ENCODE results near the gene SVEP1.
A peak's percentile ranks its signal among the peaks of the same experiment; 100 is the strongest.
"Not testable (repeated sequence)": the region's sequence is repeated elsewhere in the genome, so short reads cannot be mapped to it uniquely, and the experiment has no call there.

The SVEP1 gene

GRCh38 chr9:110444911-110445310 is 134.6 kb downstream of the SVEP1 start:
- DNase-seq (ENCODE audit: low spot score): no peak

DNA sequence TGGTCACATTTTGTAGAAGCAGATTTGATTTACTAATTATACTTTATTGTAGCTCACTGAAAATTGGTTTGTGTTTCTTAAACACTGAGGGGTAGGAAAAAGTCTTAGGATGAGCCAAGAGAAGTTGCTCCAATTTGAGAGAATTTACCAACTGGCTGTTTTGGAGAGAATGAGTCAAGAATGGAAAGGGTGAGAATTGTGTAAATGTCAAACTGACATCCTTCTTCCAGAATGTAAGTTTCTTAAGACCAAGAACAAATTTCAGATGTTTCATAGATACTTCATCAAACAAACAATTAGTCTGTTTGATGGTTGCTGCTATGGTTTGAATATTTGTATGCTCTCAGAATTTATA is 135.7 kb downstream of the SVEP1 start:
- DNase-seq (ENCODE audit: low spot score): no peak

DNA sequence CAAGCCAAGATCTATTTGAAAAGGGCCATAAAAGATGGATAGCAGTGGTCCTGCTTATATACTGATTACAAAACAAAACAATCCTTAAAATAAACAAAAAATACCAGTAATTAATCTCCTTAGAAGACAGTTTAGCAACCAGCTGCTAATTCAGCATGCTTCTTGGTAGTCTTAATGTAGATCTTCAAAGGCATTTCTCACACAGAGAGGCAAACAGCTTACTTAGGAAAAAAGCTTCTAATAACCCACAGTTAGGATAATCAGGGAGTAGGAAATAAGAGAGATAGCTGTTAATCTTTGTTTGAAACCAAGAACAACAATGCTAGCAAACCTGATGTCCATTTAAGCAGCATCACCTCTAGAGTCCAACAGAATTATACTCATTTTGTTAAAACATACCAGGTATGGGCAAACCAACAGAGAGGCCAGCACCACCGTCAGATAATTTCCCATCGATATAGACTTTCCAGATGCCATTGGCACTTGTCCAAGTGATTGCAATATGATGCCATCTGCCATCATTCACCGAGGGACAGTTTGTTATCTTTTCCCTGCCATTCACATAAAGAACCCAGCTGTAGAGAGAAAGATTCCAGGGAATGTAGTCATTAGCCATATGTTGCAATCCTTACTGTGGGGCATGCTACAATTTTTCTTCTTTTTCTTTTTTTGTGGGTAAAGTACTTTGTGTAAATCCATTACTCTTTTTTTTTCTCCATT is 136.2 kb downstream of the SVEP1 start:
- DNase-seq (ENCODE audit: low spot score): no peak

DNA sequence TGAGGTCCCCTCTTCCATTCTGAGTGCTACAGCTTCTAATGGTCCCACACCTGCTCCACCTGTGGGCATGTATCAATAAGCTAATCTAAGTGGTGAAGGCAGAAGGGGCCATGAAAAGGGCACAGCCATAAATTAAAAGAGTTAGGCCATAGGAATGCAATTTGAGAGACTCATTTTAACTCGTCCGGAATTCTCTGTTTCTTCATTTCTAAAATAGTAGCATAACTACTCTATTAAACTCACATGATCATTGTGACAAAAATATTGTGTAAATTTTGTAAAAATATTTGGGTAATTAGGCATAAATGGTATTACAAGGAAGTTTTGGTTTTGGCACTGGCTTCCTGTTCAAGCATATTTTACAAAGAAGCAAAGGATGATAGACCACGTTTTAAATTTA is 138.7 kb downstream of the SVEP1 start:
- DNase-seq (ENCODE audit: low spot score): no peak

- DNase-seq (ENCODE audit: low spot score): no peak
These were observed 139.4 kb downstream of the SVEP1 start for GRCh38 chr9:110440172-110440571.

- DNase-seq (ENCODE audit: low spot score): no peak
These were observed 147.3 kb downstream of the SVEP1 start for GRCh38 chr9:110432253-110432652.

DNA sequence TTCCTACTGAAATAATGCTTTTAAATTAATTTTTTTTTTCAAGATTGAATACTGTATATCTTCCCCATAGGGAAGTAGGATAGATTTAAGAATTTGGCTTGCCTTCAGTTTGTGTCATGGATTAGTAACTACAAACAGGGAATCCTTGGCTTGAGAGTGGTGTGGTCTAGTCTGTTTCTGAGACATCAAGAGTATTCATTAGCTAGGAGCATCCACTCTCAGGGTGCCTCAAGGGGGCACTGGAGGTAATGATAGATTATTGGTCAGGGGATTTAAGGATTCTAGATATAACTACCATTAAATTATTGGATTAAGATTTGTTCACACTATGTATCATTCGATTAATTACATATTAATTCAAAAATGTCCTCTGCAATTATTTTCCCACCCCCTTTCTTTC is 150.1 kb downstream of the SVEP1 start:
- no peak for DNase-seq (ENCODE audit: low spot score)

GRCh38 chr9:110427497-110428104 is 151.9 kb downstream of the SVEP1 start:
- no peak for DNase-seq (ENCODE audit: low spot score)

DNA sequence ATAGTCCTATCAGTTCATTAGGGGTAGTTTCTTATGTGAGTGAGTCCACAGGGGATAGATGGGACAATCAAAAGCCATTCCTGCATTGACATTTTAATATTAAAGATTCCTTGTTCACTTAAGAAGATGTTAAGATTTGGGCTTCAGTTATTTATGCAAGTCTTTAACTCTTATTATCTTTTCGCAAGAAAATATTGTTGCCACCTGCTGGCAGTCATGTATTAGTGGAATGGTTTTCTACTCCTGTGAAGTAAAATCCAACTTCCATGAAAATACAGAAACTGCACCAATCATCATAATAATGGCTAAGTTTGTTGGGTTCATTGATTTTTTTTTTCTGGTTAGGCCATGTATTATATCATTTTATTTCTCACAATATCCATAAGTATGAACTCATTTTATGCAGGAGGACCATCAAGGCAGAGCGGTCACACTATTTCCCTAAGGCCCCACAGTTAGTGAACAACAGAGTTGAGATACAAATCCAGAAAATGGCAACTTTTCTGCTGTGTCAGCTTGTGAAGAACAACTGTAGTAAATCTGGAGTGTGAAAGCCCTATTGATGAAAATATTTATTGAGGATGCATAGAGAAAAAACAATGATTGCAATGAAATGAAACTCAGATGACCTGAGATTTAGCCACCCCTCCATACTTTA is 153.4 kb downstream of the SVEP1 start:
- DNase-seq (ENCODE audit: low spot score): peak; percentile 48

DNA sequence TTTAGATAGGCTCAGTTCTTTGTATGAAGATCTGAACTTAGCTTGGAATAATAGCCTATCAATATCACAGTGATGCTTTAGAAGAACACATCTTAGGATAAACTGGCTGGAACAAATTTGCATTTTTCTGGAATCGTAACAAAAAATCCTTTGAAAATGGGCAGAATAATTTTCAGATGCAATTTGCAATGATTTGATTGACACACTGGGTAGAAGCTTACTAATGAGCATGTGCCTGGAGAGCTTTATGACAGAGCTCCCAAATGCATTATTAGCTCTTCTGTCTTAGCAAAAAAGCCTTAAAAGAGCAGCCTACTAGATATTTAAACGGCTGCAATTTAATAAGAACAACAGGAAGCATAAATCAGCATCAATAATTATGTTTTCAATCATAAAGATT is 165.1 kb downstream of the SVEP1 start:
- no peak for DNase-seq (ENCODE audit: low spot score)

- DNase-seq (ENCODE audit: low spot score): no peak
These were observed 168.6 kb downstream of the SVEP1 start for GRCh38 chr9:110410961-110411360.

DNA sequence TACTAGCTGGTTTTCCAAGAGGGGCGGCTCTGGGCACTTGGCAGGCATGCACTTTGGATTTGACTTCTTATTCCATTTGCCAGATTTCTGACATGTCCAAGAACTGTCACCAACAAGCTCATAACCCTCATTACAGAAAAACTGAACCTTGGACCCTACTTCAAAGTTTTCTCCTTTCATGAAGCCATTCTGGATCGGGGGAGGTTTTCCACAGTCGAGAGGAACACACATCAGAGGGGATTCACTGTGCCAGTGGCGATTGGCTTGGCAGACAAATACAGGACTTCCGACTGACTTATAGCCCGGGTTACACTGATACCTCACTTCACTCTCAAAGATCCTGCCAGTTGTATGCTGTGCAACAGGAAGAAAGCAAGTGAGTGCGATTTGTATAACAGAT is 170.9 kb downstream of the SVEP1 start:
- no peak for DNase-seq (ENCODE audit: low spot score)

- no peak for DNase-seq (ENCODE audit: low spot score)
These were observed 173.6 kb downstream of the SVEP1 start for GRCh38 chr9:110405858-110406443.

DNA sequence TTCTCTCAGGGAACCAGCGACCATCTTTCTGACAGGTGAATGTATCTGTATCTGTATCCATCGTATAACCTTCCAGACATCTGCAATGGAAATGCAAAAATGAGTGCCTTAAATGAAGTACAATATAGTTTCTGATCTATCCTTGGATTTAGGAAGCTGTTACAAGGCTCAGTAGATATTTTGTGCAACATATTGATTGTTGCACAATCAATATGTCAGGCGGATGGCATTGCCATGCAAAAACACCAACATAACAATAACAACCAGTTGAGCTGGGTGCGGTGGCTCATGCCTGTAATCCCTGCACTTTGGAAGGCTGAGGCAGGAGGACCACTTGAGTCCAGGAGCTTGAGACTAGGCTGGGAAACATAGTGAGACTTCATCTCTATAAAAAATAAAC is 175.1 kb downstream of the SVEP1 start:
- DNase-seq (ENCODE audit: low spot score): no peak

DNA sequence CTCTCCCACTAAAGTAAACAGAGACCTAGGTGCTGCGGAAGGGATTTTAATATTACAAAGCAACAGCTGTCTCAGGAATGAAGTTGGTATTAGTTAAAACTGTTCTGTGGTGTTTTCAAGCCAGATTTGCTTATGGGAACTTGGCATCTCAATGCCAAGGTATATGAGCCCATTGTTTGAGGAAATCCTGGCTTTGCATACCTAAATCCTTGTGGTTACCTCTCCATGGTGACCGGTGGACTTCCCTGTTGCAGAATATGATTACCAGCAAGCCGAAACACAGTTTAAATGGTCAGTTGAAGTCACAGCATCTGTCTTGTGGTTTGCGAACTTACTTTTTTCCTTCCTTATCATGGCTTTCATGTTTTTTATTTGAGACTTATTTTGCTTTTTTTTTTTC is 179.6 kb downstream of the SVEP1 start:
- no peak for DNase-seq (ENCODE audit: low spot score)

DNA sequence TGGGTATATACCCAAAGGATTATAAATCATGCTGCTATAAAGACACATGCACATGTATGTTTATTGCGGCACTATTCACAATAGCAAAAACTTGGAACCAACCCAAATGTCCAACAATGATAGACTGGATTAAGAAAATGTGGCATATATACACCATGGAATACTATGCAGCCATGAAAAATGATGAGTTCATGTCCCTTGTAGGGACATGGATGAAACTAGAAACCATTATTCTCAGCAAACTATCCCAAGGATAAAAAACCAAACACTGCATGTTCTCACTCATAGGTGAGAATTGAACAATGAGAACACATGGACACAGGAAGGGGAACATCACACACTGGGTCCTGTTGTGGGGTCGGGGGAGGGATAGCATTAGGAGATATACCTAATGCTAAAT is 180.5 kb downstream of the SVEP1 start:
- not testable (repeated sequence) for DNase-seq (ENCODE audit: low spot score)

GRCh38 chr9:110391826-110392485 is 187.6 kb downstream of the SVEP1 start:
- no peak for DNase-seq (ENCODE audit: low spot score)

DNA sequence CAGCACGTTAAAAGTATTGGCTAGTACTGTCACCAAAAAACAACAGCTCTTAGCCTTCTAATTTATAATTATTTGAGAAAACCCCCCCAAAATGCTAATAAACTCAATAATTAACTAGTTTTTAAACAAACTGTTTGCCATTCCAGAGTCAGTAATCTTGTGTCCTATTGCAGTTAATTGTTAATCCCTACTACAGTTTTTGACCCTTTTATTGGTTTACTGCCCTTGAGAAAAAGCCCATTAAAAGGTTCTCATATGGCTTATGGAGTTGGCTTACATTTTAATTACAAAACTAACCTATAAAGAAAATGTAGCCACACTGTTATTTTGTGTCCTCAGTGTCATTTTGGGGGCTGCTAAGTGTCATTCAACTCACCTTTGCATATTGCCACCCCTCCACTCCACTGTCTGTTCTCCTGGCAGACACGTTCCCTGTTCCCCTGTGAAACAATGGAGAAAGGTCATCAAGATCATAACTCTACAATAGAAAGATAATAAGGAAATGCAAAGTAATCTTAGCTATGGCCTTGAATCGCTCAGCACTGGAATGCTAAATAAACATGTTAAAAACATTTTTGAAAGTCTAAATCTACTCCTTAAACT is 190.3 kb downstream of the SVEP1 start:
- DNase-seq (ENCODE audit: low spot score): no peak

GRCh38 chr9:110383491-110383890 is 196.1 kb downstream of the SVEP1 start:
- DNase-seq (ENCODE audit: low spot score): no peak

DNA sequence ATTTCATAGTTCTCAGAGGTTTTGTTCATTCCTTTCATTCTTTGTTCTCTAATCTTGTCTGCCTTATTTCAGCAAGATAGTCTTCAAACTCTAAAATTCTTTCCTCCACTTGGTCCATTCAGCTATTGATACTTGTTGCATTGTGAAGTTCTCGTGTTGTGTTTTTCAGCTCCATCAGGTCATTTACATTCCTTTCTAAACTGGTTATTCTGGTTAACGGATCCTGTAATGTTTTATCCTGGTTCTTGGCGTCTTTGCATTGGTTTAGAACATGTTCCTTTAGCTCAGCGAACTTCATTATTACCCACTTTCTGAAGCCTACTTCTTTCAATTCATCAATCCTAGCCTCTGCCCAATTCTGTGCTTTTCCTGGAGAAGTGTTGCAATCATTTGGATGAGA is 196.8 kb downstream of the SVEP1 start:
- DNase-seq (ENCODE audit: low spot score): no peak

DNA sequence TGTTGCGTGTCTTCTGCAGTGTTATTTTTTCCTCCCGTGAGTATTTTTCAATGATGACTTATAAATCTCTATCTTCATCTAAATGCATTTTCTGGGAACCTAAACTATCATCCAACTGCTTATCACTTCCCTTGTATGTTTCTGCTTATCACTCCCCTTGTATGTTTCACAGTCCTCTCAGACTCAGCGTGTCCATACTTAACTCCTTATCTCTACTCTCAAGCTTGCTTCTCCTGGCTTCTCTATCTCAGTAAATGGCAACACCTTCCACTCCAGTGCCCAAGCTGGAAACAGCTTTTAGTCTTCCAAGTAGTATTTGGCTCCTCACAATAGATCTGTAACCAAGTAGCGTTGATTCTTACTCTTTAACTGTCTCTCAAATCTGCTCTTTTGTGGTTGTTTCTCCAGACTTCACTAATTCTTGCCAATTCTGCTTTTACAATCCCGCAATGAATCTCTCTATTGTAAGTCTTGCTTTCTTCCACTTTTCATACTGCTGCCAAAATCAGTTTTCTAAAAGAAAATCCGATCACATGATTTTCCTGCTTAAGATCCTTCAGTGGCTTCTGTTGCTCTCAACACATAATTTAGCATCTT is 208.0 kb downstream of the SVEP1 start:
- no peak for DNase-seq (ENCODE audit: low spot score)

DNA sequence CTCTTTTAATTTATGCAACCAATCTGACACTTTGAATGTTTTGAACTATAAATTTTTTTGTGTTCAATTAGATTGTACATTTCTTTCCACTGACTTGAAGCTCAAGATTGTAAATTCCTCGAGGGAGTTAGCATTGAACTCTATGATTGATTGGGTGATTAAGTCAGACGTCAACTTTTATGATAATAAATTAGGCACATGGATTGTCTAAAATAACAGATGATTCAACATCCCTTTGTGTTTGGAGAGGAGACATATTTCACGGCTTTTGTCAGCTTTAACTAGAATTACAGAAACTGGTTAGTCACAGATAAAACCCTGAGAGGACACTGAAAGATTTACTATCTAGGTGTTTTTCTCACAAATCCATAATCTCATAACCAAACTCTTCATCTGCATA is 209.2 kb downstream of the SVEP1 start:
- DNase-seq (ENCODE audit: low spot score): peak; percentile 28
